ENCODE results near the gene MGAT4C.

MGAT4C gene

GRCh38 chr12:85963326-85963725 is 292.9 kb downstream of the MGAT4C start:
- no peak for DNase-seq

- no peak for DNase-seq
These were observed 300.1 kb downstream of the MGAT4C start for GRCh38 chr12:85956081-85956480.

GRCh38 chr12:85955127-85955526 is 301.1 kb downstream of the MGAT4C start:
- no peak for DNase-seq

- DNase-seq, result no peak
These were observed 304.4 kb downstream of the MGAT4C start for GRCh38 chr12:85951823-85952222.

- DNase-seq, result no peak
These were observed 306.9 kb downstream of the MGAT4C start for GRCh38 chr12:85949253-85949652.

GRCh38 chr12:85948340-85948739 is 307.9 kb downstream of the MGAT4C start:
- DNase-seq, result no peak

- no peak for DNase-seq
These were observed 308.9 kb downstream of the MGAT4C start for GRCh38 chr12:85947286-85947685.

GRCh38 chr12:85946375-85946774 is 309.8 kb downstream of the MGAT4C start:
- no peak for DNase-seq

- DNase-seq, result no peak
These were observed 329.0 kb downstream of the MGAT4C start for GRCh38 chr12:85927166-85927565.

- DNase-seq, result peak; percentile 52
These were observed 332.3 kb downstream of the MGAT4C start for GRCh38 chr12:85923767-85924331.

- DNase-seq, result peak; percentile 12
These were observed 335.8 kb downstream of the MGAT4C start for GRCh38 chr12:85920324-85920947.

All from fibroblast of skin of back (primary cell).